D721Med (cell line): ENCODE results near the gene CACNG4.

Experiments
- DNase-seq: peaks from one replicate; pipeline ENCODE4 v3.0.0; 2011; ENCODE audit warnings: low spot score; ENCODE audit not compliant: insufficient read length
- FAIRE-seq: peaks from 2 replicates; lab custom pipeline; 2011; peaks lifted over from hg19 to GRCh38; lab: Jason Lieb, UNC
- CTCF ChIP-seq: IDR thresholded peaks from 2 replicates; pipeline ENCODE4 v1.5.1; 2012; ENCODE audit warnings: mild to moderate bottlenecking, control low read depth; ENCODE audit not compliant: insufficient read depth; ENCODE audit errors: missing control alignments

The CACNG4 gene

GRCh38 chr17:67015001-67015400 lies 50.5 kb downstream of the CACNG4 start:
- DNase-seq (no peak), FAIRE-seq (no peak)
- no peak for TF ChIP-seq CTCF

DNA sequence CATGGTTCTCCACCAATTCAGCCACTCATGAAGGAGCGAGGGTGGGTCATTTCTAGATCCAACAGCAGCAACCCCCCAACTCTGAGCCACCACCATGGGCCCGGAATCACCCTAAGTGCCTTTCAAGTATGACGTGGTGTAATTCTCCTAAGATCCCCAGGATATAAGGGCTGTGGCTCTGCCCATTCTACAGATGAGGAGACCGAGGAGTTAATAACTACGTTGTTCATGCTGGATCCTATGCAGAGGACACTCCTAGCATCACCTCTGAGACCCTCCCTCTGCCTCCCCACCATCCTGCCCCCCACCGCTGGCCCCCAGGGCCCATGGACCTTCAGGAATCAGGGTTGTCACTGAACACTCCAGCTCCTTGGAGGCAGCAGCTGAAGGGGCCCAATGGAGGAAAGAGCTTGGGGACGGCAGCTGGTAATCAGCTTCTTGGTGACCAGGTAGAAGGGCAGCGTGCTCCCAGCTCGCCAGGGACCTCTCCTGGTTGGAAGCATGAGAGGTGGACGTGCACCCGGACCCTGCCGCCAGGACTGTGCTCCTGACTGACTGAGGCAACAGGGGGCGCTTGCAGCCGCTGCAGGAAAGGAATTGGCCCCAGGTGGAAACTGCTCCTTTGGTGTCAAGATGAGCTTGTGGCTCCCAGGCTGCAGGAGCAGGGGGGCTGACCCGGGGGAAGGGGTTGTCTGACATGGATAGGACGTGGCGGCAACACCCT lies 51.7 kb downstream of the CACNG4 start:
- no peak for TF ChIP-seq CTCF
- FAIRE-seq (no peak), DNase-seq (no peak)

- TF ChIP-seq CTCF, result no peak
- no peak for DNase-seq
- FAIRE-seq, result no peak
These were observed 53.4 kb downstream of the CACNG4 start for GRCh38 chr17:67017910-67018309.

GRCh38 chr17:67018471-67019434 lies 54.2 kb downstream of the CACNG4 start:
- no peak for FAIRE-seq
- no peak for DNase-seq
- TF ChIP-seq CTCF, result no peak

- TF ChIP-seq CTCF, result no peak
- DNase-seq (no peak), FAIRE-seq (no peak)
These were observed 55.3 kb downstream of the CACNG4 start for GRCh38 chr17:67019809-67020208.

DNA sequence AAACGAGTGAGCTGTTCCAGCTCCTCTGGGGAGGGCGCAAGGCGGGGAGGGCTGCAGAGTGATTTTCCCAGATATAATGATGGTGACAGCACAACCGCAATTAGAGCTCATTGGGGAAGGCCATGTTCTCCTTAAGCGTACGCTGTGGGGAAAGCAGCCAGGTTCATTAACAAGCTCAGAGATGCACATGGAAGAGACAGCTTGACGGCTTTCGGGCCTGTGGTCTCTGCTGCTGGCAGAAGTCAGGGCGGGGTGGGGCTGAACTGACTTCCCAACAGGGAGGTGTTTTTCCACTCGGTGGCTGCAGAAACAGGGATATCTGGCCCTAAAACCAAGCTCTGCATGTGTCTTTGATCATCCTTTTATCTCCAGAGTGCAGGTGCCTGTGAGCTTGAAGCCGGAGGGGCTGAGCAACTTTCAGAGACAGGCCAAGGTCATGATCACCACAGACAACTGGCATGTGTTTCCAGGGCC lies 55.8 kb downstream of the CACNG4 start:
- no peak for TF ChIP-seq CTCF
- FAIRE-seq (no peak), DNase-seq (no peak)
